ENCODE data around the gene HJV.

Gene HJV

DNA sequence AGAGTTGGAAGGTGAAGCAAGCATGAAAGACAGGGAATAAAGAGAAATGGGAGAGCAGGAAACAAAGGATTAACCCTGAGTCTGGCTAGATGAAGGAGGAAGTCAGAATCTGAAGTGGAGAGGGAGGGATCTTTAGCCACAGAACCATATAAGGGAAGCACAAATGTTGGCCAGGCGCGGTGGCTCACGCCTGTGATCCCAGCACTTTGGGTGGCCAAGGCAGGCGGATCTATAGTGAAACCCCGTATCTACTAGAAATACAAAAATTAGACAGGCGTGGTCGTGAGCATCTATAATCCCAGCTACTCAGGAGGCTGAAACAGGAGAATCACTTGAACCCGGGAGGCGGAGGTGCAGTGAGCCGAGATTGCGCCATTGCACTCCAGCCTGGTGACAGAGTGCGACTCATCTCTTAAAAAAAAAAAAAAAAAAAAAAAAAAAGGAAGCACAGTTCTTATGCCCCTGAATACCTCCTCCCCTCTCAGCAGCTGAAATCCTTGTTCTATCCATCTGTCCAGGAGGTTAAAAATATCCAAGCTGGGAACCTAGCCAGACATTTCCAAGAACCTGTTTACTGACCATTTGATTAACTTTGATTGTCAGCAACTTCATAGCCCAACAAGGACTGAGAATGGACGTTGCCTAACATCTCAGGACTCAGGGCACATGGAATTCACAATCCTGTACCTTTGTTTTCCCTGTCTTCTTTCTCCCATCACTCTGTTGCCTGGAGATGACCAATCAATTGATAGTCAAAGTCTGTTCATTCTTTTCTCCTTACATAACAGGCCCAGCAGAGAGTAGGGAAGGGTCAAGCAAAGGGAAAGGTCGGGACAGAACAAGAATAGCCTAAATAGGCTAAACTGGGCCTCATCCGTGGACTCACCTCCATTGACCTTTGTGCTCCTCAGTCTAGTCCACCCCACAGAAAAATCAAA, 35.8 kb downstream of the HJV start:
- TF ChIP-seq GATA2 (IDR thresholded peaks at IDR 0.05; ENCODE audit: low read depth, low read length), result no peak
- no peak for TF ChIP-seq GATA3 (IDR thresholded peaks at IDR 0.05; ENCODE audit: low read depth, low read length)

DNA sequence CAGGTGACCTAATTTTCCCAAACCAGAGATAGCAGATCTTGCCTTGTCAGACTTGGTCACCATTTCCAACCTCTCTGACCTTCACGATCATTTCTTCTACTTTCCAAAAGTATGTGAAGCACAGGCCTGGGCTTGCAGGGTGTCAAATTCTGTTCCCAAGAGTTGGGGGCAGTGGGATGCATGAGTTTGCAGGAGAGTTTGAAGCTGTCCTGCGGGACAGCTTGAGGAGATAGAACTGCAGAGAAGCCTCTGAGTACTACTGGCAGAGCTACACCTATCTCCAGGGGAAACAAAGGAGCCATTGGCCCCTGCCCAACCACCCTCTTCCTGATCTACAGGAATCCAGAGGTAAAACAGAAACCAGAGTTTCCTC, 36.4 kb downstream of the HJV start:
- TF ChIP-seq GATA3 (IDR thresholded peaks at IDR 0.05; ENCODE audit: low read depth, low read length) (no peak), GATA2 (IDR thresholded peaks at IDR 0.05; ENCODE audit: low read depth, low read length) (no peak)

DNA sequence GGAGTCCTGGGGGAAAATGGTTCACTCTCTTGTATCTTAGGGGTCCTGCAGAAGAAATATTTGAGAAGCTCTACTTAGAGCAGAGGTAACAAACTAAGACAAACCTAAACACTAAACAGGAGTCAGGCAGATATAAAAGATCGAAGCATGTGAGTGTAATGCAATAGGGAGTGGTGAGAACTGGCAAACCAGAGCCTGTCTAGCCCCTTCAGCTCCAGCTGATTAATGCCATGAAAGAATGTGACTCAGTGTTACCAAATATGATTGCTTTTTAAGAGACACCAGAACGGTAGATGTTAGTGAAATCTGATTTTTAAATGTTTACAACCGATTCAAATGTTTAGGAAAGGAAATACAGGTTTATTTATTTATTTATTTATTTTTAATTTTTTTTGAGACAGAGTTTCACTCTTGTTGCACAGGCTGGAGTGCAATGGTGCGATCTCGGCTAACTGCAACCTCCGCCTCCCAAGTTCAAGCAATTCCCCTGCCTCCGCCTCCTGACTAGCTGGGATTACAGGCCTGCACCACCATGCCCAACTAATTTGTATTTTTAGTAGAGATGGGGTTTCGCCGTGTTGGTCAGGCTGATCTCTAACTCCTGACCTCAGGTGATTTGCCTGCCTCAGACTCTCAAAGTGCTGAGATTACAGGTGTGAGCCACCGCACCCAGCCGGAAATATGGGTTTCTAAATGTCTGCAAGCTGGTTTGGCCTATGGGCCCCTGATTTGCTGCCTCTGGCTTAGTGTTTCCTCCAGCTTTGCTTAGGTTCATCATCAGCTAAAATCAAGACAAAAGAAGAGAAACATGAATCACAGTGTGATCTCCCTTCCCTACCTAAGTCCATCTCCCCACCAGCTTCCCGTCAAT, 37.3 kb downstream of the HJV start:
- TF ChIP-seq GATA2 (IDR thresholded peaks at IDR 0.05; ENCODE audit: low read depth, low read length) (no peak), GATA3 (IDR thresholded peaks at IDR 0.05; ENCODE audit: low read depth, low read length) (no peak)

DNA sequence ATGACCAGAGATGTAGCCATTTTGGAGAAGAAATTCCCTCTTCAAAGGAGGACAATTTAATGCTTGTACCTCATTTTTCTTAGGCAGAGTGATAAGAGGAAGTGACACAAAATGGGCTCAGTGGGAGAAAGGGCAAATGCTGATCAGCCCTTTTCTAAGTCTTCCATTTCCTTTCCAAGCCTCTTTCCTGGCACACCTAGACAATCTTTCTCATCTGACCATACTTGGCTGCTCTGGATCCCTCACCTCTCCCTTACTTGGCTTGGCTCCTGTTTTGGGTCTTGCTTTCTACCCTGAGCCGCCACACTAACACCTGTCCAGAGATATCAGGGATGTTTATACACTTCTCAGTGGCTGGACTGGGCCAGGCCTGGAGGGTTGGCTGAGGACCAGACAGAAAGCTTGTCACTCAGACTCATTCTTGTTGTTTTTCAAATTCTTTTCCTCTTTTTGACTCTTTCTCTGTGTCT, 38.3 kb downstream of the HJV start:
- TF ChIP-seq GATA3 (IDR thresholded peaks at IDR 0.05; ENCODE audit: low read depth, low read length) (no peak), GATA2 (IDR thresholded peaks at IDR 0.05; ENCODE audit: low read depth, low read length) (no peak)

DNA sequence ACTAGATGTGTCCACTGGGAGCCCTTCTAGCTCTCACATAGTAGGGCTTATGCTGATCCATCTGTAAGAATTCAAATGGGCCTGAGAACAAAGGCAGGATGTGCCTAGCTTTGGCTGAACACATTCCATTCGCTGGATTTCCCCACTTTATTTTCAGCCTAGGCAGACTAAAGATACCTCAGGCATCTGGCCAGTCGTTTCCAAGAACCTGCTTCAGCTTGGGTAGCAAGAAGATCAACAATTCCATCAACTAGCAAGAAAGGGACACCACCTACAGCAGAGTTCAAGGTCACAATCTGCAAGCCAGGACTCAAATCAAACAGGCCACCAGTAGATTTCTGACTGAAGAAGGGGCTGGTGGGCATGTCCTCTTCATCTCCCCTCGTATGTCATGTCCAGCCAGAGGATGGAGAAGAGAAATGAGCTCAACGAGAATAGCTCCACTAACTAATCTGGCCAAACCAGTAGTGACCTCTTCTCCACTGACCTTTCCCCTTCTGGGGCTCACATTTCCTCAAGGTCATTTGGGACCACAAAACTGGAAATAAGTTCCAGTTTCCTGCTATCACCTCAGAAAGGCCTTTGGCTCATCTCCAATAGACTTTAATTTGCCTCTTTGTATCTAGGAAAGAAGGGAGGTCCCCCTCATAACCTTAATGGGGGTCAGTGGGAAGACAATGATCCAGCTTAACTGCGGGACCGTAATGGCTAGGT, 39.4 kb downstream of the HJV start:
- TF ChIP-seq GATA2 (IDR thresholded peaks at IDR 0.05; ENCODE audit: low read depth, low read length) (no peak), GATA3 (IDR thresholded peaks at IDR 0.05; ENCODE audit: low read depth, low read length) (no peak)

DNA sequence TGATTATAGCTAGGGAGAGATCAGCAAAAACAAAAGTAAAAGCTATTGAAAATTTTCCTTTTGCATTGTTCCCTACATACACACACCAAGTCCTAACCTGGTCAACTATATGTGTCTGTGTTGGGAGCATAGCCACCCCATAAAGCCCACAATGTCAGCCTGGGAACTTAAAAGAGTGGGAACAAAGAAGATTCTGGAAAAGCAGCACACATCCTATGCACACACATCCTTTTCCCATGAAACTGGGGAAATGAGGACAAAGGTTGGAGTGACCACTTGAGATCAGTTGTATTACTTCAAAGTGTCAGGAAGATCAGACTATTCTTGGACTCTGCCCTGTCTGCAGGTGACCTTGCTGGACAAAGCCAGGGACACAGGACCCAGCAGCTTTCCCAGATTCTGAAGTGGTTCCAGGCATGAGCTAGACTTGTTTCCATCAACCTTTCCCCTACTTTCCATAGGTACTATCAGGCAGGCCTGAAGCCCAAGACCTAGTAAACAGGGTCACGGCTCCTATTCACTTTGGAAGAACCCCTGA, 41.0 kb downstream of the HJV start:
- TF ChIP-seq GATA2 (IDR thresholded peaks at IDR 0.05; ENCODE audit: low read depth, low read length), result no peak
- TF ChIP-seq GATA3 (IDR thresholded peaks at IDR 0.05; ENCODE audit: low read depth, low read length), result no peak

DNA sequence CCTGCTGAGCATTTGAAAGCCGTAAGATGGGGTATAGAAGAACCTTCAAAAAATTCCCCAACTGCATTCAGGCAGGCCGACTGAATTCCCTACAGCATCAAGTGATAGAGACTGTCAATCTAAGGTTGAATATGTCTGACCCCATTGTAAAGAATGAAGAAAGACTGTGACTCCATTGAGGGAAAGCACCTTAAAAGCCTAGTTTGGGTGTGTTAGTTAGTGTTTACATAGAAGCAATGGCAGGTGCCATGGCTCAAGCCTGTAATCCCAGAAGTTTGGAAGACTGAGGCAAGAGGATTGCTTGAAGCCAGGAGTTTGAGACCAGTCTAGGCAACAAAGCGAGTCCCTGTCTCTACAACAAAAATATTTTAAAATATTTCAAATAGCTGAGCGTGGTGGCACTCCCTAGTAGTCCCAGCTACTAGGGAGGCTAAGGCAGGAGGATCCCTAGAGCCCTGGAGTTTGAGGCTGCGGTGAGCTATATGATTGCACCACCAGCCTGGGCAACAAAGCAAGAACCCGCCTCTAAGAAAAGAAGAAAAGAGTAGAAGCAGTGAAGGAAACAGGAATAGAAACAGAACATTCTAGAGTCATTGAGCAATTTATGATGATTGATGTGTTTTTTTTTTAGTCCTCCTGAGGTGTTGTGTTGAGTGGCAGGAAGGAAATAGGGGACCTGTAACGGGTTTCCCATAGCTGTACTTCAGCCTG, 41.6 kb downstream of the HJV start:
- TF ChIP-seq GATA3 (IDR thresholded peaks at IDR 0.05; ENCODE audit: low read depth, low read length) (no peak), GATA2 (IDR thresholded peaks at IDR 0.05; ENCODE audit: low read depth, low read length) (no peak)

DNA sequence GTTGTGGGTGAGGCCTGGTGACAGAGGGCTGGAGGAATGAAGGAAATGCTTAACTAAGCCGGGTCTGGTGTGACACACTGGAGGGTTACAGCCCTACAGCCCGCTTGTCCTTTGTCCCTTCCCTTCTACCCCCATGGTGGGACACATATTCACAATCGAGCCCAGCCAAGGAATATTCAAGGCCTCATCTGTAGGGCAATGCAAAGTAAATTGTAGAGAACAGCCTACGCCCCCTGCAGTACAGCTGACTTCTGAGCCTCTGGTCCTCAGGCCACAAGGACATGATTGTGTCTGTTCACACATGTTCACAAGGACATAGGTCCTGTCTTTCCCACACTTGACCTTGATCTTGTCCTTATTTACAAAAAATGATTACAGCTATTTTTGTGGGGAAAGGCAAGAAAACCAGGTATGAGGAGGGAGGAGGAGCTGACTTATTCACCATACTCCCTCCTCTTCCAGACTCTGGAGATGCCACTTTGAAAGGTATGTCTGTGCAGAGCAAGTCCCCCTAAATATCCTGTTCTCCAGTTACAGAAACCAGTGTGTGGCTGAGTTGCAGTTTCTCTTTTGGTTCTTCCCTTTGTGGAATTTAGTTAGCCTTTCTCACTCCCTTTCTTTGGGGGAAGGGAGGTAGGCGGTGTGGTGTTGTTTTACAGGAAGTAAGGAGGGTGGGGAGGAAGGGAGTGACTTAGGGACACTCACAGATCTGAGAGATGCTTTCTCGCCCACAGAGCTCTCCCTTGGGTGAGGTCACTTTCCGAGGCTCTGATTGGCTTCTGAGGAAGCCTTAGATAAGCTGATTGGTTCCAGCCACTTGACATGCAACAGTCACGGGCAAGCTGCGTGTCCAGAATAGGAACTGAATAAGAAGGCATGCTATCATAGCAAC, 42.4 kb downstream of the HJV start:
- TF ChIP-seq GATA3 (IDR thresholded peaks at IDR 0.05; ENCODE audit: low read depth, low read length) (no peak), GATA2 (IDR thresholded peaks at IDR 0.05; ENCODE audit: low read depth, low read length) (peak; percentile 10; the same call in 1 of the 2 replicates)

DNA sequence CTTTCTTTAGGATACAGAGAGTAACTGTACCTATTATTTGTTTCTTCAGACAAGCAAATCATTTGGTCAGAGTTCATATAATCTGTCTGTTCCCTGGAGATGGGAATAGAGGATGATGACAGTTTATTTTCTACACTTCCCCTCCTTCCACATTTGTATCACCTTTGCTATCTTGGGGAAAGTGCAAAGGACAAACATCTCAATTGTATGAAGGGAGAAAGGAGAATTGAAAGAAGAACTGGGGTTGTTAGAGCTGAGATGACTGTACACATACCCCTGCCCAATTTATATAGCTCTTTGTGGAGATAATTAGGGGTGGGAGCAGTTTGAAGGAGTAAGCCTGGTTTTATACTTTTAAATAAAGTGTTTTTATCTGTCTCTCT, 43.1 kb downstream of the HJV start:
- no peak for TF ChIP-seq GATA2 (IDR thresholded peaks at IDR 0.05; ENCODE audit: low read depth, low read length)
- no peak for TF ChIP-seq GATA3 (IDR thresholded peaks at IDR 0.05; ENCODE audit: low read depth, low read length)

DNA sequence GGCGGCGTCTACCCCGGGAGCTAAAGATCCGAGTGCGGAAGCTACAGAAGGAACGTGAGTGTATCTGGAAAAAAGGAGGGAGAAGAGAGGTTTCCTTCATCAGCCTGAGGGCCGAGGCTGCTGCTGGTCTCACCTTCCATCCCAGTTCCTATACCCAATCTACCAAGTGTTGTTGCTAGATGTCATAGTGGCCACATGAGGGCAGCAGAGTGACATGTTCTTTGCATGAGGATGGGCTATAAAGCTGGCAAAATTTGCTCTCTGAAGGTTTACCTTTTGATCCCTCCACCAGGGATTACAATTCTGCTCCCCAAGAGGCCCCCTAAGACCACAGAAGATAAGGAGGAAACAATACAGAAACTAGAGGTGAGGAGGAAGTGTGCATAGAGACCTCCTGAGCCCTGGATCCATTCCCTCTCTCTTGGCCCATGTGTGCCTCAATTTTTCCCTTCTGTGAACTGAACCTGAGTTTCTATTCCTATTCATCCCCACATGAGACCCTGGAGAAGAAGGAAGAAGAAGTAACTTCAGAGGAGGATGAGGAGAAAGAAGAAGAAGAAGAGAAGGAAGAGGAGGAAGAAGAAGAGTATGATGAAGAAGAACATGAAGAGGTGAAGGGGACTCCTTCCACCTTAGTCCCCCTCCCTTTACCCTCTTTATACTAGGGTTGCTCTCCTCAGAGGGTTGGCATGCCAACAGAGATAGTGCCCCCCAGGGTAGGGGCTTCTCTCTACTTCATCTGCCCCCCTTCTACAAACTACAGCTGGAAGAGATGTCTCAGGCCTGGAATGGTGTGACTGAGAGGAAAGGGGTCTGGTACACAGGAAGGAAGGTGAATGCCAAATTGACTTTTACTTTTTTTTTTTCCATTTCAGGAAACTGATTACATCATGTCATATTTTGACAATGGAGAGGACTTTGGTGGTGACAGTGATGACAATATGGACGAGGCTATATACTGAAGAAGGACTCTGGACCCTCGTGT, 43.8 kb downstream of the HJV start:
- TF ChIP-seq GATA3 (IDR thresholded peaks at IDR 0.05; ENCODE audit: low read depth, low read length), result no peak
- TF ChIP-seq GATA2 (IDR thresholded peaks at IDR 0.05; ENCODE audit: low read depth, low read length), result no peak

DNA sequence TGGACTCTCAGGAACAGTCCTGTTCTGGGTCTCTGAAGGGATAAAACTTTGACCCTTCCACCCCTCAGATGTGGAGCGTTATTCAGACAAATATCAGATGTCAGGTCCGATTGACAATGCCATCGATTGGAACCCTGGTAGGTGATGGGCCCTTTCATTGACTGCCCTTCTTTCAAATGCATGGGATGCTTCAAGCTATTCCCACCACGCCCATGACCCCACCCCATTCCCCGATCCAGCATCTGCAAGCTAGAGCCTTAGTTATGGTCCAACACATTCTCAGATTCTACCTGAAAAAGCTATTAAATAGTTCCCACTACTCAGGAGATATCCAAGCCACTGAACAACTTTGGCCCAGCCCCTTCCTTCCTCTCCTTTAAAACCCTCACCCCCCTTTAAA, 44.5 kb downstream of the HJV start:
- TF ChIP-seq GATA3 (IDR thresholded peaks at IDR 0.05; ENCODE audit: low read depth, low read length), result no peak
- TF ChIP-seq GATA2 (IDR thresholded peaks at IDR 0.05; ENCODE audit: low read depth, low read length), result no peak

Data from SH-SY5Y (cell line).